HG02981 (cell line): ENCODE results near the gene DPP4.
"Not testable (repeated sequence)": the region's sequence is repeated elsewhere in the genome, so short reads cannot be mapped to it uniquely, and the experiment has no call there.

Experiments used
- ATAC-seq: cut with Tn5 transposase; IDR thresholded peaks from one replicate; pipeline ENCODE4 v1.9.1; 2021; ENCODE audit warnings: mild to moderate bottlenecking, moderate library complexity; ENCODE audit not compliant: unreplicated experiment

DPP4 gene

DNA sequence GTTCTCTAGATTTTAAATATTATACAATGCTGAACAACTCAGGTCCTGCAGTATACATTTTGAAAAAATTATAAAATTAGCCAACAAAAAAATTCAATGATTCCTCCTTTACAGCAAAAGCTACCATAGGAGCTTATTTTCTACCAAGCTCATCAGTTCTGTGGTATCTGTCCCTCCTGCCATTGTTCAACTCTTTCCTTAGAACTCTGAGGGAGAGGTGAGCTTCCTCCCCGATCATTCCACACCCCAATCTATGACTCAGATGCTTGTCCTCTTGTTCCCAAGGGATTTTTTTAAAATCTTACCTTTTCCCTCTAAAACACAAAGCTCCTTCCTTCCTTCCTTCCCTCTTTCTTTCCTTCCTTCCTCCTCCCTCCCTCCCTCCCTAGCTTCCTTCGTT is 13.5 kb downstream of the DPP4 start:
- ATAC-seq = no peak

DNA sequence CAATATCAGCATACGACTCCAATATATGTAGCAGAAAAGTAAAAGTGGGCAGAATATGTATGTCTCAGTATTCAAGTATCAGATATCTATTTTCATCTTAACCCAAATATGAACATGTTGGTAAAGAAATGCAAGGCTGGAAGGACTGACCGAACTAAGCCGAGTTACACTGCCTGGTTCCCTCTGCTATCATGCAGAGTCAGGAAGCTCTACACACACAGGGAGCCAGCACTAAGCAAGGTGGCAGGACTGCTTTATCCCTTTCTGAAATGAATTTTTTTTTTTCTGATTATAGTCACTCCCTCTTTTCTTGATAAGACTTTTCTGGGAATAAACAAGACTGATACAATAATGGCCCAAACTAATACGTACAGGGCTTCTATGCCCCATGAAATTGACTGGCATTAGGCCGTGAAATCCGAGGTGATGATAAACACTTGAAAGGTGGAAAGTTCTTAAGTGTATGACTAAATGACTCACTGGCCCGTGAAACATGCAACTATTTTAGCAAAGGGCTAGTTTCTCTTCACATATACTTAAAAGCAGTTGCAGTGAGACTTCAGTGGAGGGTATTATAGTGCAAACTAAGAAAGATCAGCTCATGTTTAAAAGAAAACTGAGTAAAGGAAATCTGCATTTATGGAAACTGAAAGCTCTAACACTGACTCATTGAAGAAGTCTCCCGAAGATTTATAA is 14.9 kb downstream of the DPP4 start:
- peak; percentile 77 for ATAC-seq

DNA sequence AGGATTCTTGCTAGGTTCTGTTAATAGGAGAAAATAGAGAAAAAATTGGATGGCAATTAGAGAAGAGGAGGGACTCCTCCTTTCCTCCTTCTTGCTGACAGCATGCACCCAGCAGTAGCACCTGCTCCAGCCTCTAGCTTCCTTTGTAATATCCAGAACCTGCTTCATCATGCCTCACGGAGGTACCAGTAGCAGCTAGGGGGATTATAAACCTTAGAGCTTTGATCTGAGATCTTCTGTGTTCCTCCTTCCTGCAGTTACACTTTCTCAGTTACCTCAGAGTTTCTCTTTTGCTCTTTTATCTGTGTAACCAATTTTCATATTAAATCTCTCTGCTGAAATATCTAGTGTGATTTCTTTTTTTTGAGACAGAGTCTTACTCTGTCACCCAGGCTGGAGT is 16.6 kb downstream of the DPP4 start:
- ATAC-seq = no peak

DNA sequence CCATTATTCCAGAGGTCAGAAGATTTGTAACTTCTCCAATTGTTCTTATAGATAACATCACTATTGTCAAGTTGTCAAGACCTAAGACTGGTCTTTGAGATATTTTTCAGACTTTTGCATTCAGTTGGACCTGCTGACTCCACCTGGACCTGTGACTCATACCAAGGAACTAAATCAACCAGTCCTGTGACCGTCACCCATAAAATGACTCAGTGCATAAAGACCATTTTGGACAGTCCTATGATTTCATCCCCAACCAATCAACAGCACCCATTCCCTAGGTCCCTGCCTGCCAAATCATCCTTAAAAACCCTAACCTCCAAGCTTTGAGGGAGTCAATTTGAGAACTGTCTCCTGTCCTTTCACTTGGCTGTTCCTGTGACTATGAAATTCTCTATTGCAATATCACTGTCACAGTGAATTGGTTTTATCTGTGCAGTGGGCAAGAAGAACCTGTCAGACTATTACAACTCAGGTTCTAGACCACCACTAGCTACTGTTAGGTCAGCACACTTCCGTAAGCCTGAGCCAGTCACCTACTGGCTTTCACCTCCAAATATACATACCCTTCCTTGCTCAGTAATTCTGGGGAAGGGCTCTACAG is 17.1 kb downstream of the DPP4 start:
- no peak for ATAC-seq

DNA sequence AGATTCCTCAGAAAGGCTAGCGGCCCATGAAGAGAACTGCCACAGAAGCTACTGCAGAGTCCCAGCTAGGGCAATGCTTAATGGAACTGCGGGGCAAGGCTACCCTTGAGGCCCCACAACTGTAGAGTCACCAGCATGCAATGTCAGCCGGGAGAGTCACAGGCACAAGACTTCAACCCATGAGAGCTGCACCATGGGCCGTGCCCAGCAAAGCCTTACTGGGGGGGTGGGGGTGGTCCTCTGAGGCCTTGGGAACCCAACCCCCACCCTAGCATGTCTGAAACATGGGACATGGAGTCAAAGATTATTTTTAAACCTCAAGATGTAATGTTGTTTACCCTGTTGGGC is 20.2 kb downstream of the DPP4 start:
- no peak for ATAC-seq

DNA sequence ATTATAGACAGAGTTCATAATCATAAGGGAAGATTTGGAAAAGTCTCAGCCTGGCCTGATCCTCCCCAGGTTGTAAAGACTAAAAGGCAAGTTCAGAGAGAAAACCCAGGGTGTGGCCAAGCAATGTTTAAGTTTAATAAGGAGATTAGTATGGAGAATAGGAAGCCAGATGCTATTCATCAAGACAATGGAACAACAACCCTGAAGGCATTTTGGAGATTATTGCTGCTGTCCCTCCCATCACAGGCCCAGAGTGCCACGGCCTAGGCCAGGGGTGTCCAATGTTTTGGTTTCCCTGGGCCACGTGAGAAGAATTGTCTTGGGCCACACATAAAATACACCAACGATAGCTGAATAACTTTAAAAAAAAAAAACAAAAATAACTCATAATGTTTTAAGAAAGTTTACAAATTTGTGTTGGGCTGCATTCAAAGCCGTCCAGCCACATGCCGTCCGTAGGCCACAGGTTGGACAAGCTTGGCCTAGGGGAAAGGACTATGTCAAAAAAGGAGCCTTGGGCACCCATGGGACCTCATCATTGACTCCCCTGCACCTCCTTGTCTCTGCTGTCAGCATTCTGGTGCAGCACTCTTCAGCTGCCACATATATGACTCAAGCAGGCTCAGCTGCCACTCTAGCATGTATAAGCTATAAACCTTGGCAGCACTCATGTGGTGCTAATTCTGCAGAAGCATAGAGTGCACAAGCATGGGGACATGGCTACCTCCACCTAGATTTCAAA is 20.8 kb downstream of the DPP4 start:
- no peak for ATAC-seq

DNA sequence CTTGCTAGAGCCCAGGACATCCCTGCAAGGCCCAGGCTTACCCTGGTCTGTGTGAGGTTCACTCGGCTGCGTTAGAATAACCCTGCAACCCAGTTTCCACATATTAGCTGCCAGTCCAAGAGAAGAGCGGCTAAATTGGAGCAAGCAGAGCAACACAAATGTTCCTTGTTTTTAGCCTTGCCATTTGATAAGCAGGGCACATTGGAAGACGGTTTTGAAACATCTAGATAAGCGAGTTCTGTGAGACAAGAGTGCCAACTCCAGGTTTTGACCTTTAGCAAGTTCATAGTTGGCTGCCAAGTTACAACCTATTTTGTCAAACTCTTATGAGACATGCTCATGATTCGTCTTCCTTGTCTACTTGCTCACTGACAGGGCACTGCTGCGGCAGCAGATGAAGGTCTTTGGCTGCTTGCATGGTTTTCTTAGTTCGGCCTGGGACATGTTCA is 23.5 kb downstream of the DPP4 start:
- ATAC-seq = no peak

DNA sequence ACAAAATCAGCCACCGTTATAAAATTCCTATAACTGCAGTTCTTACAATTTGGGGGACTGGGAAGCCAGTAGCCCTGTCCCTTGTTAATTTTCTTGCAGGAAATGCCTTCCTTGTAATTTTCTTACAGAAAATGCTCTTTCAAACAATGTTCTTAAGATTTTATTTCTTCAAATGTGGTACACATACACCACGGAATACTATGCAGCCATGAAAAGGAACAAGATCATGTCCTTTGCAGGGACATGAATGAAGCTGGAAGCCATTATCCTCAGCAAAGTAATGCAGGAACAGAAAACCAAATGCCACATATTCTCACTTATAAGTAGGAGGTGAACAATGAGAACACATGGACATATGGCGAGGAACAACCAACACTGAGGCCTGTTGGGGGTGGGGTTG is 24.9 kb downstream of the DPP4 start:
- not testable (repeated sequence) for ATAC-seq

DNA sequence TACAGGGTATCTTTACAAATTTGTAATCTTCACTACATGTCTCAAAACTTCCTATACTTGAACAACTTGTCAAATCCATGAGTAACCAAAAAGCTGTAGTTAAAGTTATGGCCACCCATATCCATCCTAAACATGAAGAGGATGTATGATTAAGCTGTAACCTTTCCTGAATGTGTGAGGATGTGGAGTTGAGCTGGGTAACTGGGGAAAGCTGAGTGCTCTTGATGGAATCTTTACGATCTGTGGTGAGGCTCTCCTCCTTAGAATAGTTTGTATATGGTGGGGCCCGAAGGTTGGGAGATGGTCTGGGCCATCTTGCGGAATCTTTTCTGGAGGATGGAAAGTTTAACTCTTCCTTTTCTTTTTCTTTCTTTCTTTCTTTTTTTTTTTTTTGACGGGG is 29.4 kb downstream of the DPP4 start:
- no peak for ATAC-seq

DNA sequence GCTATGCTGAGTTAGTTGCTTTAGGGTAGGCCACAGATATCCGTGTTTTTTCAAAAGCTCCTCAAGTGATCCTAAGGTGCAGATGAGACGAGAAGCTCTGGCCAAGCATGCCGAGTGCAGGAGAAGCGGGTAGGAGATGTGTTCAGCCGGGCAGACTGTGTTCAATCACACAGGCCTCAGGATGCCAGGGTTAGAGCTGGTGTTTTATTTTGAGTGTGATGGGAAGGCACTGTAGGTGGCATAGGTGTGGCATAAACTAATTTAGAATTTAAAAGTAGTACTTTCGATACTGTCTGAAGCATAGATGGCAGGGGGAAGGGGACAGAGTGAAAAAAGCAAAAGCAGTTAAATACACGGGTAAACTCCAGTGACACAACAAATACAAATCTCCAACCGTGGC is 30.9 kb downstream of the DPP4 start:
- ATAC-seq = no peak

DNA sequence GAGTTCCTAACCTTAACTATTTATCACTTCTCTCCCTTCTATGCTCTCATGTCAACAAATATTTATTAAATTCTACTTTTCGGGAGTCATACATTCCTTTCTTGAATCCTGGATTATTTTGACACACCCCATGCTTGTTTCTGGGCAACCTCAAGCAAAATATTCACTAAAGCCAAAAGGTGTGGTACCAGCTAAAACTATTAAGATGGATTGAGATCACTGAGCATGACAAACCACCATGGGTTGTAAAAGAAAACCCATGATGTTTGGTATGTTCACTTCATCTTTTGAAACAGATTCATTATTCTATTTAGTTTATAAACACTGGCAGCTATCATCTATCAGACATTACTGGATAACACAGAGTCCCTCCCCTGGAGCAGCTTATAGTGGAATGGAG is 32.5 kb downstream of the DPP4 start:
- no peak for ATAC-seq

DNA sequence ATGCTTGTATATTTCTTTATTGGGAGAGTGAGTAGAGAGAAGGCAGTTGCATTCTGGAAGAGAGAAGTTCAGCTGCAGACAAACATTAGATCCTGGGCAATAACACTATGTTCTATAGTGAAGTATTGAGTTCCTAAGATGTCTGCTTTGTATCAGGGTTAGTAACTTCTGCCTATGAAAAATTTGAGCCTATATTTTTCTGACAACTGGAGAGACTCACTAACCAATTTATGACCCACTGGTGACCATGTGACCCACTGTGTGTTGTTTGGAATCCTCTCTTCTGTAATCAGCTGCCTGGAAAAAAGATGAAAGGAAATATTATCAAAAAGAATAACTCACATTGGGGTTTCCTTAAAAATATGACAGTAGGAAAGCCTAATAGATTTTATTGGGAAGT is 35.3 kb downstream of the DPP4 start:
- no peak for ATAC-seq

DNA sequence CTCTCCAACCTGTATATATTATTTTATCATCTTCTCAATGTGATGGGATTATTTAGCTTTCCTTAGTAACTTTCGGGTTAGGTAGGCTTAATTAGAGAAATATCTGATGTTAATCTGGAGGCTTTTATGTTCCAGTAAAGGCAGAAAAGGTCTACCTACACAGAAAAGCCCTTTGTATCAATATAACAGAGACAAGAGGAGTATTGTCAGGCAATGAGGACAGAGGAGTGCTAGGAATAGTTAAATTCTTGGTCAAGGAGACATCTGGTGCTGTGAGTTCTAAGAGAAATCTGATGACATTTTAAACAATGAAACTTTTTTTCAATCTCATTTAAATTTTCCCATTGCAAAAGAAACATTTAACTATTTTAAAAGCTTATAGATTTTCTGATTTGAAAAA is 36.1 kb downstream of the DPP4 start:
- ATAC-seq = no peak

DNA sequence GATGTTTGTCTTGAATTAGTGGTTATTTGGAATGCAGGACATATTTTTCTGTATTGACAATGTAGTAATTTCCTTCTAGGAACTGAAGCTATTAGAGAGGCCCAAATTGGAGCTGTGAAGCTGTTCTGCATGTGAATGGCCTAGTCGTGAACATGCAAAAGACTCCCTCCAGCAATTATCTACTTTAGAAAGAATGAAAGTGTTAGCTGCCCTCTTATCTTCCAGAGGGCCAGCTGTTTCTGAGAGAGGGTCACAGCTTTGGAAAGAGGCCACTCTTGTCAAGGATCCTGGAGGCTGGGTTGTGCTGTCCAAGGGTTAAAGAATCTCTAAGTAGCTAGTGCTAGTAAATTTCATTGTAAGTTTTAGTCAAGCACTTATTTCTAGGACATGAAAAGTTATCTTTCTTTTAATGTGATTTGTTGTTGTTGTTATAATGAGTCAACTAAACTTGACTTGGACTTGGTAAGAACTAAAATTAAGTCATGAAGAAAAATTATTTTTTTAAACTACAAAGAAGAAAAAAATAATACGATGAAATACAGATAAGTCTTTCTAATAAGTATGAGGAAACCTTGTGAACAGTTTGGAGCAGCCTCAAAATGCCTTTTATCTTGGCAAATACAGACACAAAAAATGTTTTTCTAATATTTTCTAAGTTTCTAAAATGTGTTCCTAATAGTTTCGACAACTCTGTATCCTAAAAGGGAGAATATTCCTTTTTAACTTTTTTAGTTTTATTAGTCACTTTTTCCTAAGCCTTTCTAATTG is 36.8 kb downstream of the DPP4 start:
- no peak for ATAC-seq

DNA sequence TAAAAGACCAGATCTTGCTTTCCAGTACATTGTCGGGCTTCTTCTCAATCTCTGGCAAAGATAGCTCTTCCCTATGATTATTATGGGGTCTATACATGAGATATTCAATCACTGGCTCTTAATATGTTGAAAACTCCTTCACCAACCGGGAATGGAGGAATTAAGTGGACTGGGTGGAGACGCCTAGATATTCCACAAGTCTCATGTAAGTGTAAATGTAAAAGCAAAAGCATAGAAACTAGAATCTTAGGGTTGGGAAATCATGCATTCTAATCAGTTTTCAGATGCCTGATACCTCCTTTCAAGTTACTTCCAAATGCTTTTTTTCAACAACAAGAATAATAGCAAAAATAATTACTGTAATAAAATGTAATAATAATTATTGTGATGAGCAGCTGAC is 38.0 kb downstream of the DPP4 start:
- no peak for ATAC-seq

DNA sequence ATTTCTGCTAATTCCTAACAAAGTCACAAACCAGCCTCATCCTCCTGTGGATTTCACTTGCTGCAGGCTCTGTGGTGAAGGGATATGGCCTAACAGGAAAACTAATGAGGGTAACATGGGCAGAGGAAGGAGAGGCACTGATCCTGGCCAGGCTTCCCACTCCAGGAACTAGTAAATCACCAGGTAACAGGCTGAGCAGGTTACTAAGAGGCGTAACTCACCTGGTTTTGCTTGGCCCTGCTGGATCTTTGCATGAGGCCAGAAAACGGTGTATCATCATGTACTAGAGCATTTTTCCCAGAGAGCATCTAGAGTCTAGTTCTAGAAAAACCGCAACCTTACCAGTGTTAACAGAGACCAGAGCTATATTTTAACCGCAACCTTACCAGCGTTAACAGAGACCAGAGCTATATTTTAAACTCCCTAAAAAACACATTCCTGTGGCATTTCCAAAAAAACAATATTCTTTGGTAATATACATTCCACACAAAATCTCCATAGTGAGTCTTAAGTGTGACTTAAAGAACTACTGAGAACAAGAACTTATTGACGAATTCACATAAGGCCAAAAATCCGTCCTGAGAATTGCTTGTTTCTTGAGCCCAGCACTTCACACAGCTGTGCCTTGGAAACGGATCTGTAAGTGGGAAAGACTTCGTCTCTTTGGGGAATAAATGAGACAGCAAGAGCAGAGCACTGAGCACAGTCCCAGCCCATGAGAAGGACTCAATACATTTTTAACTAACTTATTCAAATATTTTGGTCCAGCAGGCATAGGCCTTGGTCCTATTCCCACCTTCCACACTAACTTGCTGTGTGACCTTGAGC is 43.4 kb downstream of the DPP4 start:
- ATAC-seq = no peak

DNA sequence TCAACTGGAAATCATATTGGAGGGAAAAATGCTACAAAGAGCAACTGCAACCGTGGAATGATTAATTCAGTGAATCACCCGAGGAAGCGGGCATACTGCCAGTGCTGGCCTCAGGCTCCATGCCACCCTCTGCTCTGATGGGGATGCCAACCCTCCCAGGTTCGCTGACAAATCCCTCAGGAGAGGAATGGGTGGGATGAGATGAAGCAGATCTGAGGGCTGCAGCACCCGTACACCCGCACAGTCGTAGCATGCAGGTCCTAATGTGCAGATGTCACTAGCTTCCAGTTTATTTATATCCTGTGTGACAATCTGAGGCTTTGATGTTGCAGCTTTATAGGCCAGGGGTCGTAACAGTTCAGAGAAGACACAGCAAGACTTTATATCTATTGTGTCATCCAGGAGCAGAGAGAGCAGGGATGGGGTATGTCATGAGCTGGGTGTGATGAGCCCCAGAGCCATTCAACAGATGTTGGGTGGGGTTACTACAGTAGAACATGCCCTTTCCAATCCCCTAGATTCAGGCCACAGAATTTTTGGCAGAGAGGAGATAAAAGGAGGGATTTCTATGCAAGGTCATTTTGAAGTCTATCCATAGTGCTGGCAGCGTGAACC is 44.6 kb downstream of the DPP4 start:
- ATAC-seq = no peak

DNA sequence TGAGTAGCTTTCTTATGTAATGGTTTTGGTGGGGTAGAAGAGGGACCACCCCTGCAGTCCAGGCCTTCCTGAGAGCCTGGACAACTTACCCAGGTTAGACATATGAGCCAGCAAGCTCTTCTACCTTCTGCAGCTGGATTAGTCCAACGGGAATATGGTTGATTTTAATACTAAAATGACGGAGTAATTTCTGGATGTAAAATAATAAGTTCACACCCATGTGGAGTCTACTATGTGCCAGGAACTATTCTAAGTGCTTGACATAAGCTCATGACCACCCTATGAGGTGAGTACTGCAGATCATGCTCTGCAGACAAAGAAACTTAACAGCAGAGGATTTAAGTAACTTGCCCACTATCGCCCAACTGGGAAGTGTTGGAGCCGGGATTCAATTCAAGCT is 45.5 kb downstream of the DPP4 start:
- ATAC-seq = no peak

DNA sequence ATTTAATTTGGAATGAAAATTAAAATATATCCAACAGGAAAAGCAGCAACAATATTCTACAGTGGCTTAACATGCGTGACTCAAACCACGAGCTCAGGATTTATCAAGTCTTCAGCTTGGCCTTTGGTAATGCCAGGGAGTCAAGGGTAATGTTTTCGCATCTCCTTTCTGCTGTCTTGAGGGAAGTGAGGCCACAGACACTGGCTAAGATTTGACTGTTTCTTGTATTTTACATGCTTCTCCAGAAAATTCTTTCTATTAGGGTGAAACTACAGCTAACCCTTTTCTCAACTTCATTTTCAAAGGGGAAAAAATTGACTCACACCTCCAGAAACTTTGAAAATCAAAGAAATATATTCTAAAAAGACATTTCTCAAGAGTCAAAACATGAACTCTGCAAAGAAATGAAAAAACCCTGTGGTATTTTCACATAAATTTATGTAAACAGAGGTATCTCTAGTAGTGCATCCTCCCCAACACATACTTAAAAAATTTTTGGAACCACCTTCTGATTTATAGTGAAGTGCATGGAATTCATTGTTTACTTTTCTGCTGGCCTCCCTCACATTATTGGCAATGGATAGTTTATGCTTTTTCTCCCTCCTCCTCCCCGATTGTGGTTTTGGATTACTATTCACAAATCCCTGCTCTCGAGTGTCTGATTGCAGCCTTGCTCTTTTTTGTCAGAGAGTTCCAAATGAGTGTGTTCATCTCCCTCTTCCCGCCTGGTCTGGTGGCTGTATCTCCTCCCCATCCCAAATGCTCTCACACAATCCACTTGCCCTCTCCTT is 48.7 kb downstream of the DPP4 start:
- ATAC-seq = no peak
